OCI-LY7 (cell line): ENCODE results near the gene CACNA1B. TPM values are rescaled to one million over a fixed set of nuclear protein-coding genes. Genes with fewer than 3 reads are reported as not detected.

Source experiments
- microRNA-seq: library from miRNA; unstranded; fragments of <30 nt; microRNA quantifications from one replicate; pipeline ENCODE4 v1.2.0, GENCODE V29; 2022; ENCODE audit warnings: borderline replicate concordance
- small RNA-seq: library from RNA; depleted of rRNA; stranded (forward); fragments of <200 nt; gene quantifications from one replicate; pipeline ENCODE3, GENCODE V24; 2014
- total RNA-seq, 2 experiments: library from RNA; depleted of rRNA in 1 of 2; stranded (reverse); fragments of >200 nt in 1 of 2; shearing (Covaris generic) in 1 of 2; gene quantifications; 2 replicates each; pipeline ENCODE4 v1.2.3, GENCODE V29; 2014 to 2022

The CACNA1B gene
- total RNA-seq, 2 experiments from 2014 or later, result not detected

Small RNA genes within 50 kb of the gene (microRNA-seq; reads per million reads assigned to microRNA genes)
- not detected for gene MIR602

Small RNA genes within 50 kb of the gene (small RNA-seq; reads per million reads assigned to genes)
- gene AL591424.2 (not detected), gene MIR602 (not detected)
